Activated CD8-positive, alpha-beta memory T cell treated with anti-CD3 and anti-CD28 coated beads, Interleukin-2, amount 10 ng/mL, durations not matched to agents 7 days and 5 days (primary cell): ENCODE measurements around the gene TAB3. TPM values are rescaled to one million over a fixed set of nuclear protein-coding genes. Genes with fewer than 3 reads are reported as not detected.

Experiments
- ATAC-seq: fragments of 150-1000 bp; cut with Tn5 transposase; one replicate; pipeline ENCODE4 v1.10.0; 2021; ENCODE audit warnings: moderate library complexity
- CTCF ChIA-PET: fragments of 350-600 bp; sonication (Branson Sonifier 250); formaldehyde crosslinking; loops from one replicate; lab custom pipeline; 2021; ENCODE audit warnings: antibody characterized with exemption; lab: Charles Lee
- DNase-seq: peaks from one replicate; pipeline ENCODE4 v3.0.0-alpha.2; 2020
- H3K27ac Mint-ChIP-seq: one replicate; pipeline ENCODE4 v1.8.0; 2021; ENCODE audit warnings: mild to moderate bottlenecking, mixed read lengths
- H3K27me3 Mint-ChIP-seq: one replicate; pipeline ENCODE4 v1.8.0; 2021; ENCODE audit warnings: mixed read lengths
- H3K36me3 Mint-ChIP-seq: one replicate; pipeline ENCODE4 v1.8.0; 2021; ENCODE audit warnings: mild to moderate bottlenecking, mixed read lengths
- H3K4me1 Mint-ChIP-seq: one replicate; pipeline ENCODE4 v1.8.0; 2021; ENCODE audit warnings: mixed read lengths
- H3K4me3 Mint-ChIP-seq: one replicate; pipeline ENCODE4 v1.8.0; 2021; ENCODE audit warnings: mild to moderate bottlenecking, moderate library complexity, mixed read lengths
- H3K9me3 Mint-ChIP-seq: one replicate; pipeline ENCODE4 v1.8.0; 2022; ENCODE audit warnings: low read depth, mixed read lengths
- total RNA-seq, 2 experiments: library from RNA; stranded (reverse); gene quantifications; one replicate each; pipeline ENCODE4 v1.2.3, GENCODE V29; 2021

TAB3 gene
- total RNA-seq, 2 experiments from 2014 or later: 16.1 to 21.7 TPM

DNA sequence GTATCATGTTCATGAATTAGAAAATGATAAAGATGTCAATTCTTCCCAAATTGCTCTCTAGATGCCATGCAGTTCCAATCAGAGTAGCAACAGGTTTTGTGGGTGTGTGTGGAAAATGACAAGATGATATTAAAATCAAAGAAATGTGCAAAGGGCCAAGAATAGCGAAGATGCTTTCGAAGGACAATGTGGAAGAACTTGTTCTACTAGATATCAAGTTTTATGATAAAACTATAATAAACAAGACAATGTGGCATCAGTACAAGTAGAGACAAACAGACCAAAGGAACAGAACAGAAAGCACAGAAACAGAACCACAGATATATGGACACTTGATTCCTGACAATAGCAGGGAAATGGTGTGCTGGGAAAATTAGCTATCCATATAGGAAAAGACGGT lies 9.0 kb downstream of the TAB3 start:
- peaks cover 12% of the 10 kb centered on the region for H3K36me3 Mint-ChIP-seq
- DNase-seq: no peak
- CTCF ChIA-PET: no interaction called here

DNA sequence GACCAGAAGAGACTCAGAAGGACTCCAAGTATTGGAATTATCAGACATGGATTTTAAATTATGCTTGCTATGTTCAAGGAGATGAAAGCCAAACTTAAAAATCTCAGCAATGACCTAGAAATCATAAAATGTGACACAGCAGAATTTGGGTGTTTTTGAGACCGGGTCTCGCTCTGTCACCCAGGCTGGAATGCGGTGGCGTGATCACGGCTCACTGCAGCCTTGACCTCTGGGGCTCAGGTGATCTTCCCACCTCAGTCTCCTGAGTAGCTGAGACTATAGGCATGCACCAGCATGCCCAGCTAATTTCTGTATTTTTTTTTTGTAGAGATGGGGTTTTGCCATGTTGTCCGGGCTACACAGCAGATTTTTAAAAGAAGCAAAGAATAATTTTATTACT lies 12.7 kb downstream of the TAB3 start:
- CTCF ChIA-PET: no interaction called here
- Mint-ChIP-seq H3K4me3 (no peak overlapping the region), H3K27me3 (no peaks in the 10 kb centered on the region), H3K9me3 (no peaks in the 10 kb centered on the region), H3K36me3 (peaks cover 9% of the 10 kb centered on the region), H3K4me1 (peaks cover 11% of the 10 kb centered on the region), H3K27ac (no peak overlapping the region)
- no peak for ATAC-seq
- no peak for DNase-seq

More for the DNA sequence above, 9.0 kb downstream of the TAB3 start:
- H3K4me3 Mint-ChIP-seq: no peak overlapping the region
- peaks cover 31% of the 10 kb centered on the region for H3K4me1 Mint-ChIP-seq
- no peaks in the 10 kb centered on the region for H3K27me3 Mint-ChIP-seq
- no peaks in the 10 kb centered on the region for H3K9me3 Mint-ChIP-seq
- H3K27ac Mint-ChIP-seq: no peak overlapping the region
- no peak for ATAC-seq

DNA sequence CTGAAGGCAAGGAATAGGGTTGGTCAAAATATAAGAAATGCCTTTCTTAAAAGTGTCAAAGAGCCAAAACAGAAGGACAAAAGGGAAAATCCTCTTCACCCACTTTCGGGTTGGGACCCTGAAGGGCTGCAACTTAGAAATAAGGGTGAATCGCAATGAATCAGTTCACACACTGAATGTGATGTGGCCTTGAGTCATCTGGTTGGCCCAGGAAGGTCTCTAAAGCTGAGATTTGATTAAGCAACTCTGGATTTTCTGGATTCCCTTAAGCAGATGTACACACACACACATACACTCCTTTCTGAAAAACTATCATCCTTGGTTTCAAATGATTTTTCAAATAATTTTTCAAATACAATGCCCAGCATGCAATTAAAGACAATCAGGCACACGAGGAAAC lies 13.1 kb downstream of the TAB3 start:
- CTCF ChIA-PET: no interaction called here
- ATAC-seq: no peak
- Mint-ChIP-seq H3K4me1 (peaks cover 10% of the 10 kb centered on the region), H3K4me3 (no peak overlapping the region), H3K36me3 (peaks cover 9% of the 10 kb centered on the region), H3K9me3 (no peaks in the 10 kb centered on the region), H3K27me3 (no peaks in the 10 kb centered on the region), H3K27ac (no peak overlapping the region)
- no peak for DNase-seq

DNA sequence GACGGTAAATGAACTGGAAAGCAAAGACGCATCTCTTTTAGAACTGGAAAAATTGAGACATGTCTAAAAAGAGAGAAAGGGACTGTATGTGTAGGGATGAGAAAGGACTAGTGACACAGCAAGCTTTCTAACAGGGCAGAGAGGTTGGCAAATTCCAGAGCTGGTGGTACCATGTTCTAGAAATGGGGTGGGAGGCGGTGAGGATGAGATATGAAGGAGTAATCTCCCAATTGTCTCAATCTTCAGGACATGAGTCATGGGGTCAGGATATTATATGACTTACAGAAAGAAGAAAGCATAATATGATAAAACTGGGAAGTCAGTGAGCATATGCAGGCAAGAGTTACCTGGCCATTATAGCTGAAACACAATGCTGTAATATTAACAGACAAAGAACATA lies 14.2 kb downstream of the TAB3 start:
- no peaks in the 10 kb centered on the region for H3K9me3 Mint-ChIP-seq
- H3K4me3 Mint-ChIP-seq: no peak overlapping the region
- CTCF ChIA-PET: no interaction called here
- no peak overlapping the region for H3K27ac Mint-ChIP-seq
- H3K27me3 Mint-ChIP-seq: no peaks in the 10 kb centered on the region
- no peak for DNase-seq
- H3K36me3 Mint-ChIP-seq: peaks cover 9% of the 10 kb centered on the region
- H3K4me1 Mint-ChIP-seq: peaks cover 4% of the 10 kb centered on the region
- ATAC-seq: no peak

DNA sequence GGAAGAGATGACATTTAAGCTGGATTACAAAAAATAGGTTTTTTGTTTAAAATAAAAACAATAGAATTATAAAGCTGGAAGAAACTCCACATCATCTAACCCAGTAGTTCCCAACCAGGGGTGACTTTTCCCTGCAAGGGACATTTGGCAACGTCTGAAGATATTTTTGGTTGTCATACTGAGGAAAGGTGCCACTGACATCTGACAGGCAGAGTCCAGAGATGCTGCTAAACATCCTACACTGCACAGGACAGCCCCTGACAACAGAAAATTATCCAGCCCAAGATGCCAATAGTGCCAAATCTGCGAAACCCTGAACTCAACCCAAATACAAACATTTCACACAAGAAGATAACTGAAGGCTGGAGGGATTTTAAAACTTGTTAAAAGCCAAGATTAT lies 18.5 kb downstream of the TAB3 start:
- Mint-ChIP-seq H3K27me3 (no peaks in the 10 kb centered on the region), H3K4me3 (no peak overlapping the region), H3K4me1 (no peaks in the 10 kb centered on the region), H3K9me3 (no peaks in the 10 kb centered on the region), H3K27ac (no peak overlapping the region), H3K36me3 (peaks cover 6% of the 10 kb centered on the region)
- DNase-seq (no peak), ATAC-seq (no peak)
- CTCF ChIA-PET: no interaction called here

DNA sequence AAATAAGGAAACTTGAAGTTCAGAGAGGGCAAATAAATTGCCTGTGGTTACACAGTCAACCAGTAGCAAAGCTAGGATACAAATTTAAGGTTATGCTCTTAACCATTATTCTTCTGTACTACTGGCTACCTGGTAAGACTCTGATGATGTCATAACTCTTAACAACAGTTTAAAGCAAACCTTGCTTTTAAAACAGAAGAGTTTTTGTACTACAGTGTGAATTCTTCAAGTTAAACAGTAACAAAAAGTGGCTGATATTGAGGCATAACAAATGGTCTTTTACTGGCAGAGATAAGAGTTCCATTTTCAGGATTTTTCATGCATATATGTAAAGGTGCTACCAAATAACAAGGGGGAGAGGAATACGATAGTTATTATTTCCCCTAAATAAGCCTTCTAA lies 23.4 kb downstream of the TAB3 start:
- Mint-ChIP-seq H3K36me3 (peaks cover 8% of the 10 kb centered on the region), H3K27me3 (no peaks in the 10 kb centered on the region), H3K4me3 (no peak overlapping the region), H3K27ac (no peak overlapping the region), H3K9me3 (no peaks in the 10 kb centered on the region), H3K4me1 (peaks cover 5% of the 10 kb centered on the region)
- no peak for ATAC-seq
- CTCF ChIA-PET: interaction anchor here (0.7 kb wide), 1 partner anchor 18 kb away, joined by 3 read pairs; no protein-coding TSS in a partner anchor
- DNase-seq: no peak

DNA sequence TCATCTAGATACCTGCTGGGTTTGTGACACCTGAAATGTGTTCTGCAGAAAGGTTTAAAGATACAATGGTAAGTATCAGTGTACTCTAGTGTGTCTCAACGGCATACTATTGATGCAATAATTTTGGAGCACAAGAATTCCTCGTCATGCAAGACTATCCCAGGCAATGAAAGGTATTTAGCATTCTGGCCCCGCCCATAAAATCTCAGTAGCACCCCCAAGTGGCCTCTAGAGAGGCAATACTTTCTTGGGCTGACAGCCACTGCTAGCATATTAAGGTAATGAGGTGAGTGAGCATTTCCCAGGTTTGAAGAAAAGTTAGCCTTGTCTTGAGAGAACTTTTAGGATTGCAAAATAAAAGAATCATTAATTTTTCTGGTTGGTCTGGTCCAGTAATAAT lies 24.0 kb downstream of the TAB3 start:
- ATAC-seq (no peak), DNase-seq (no peak)
- peaks cover 5% of the 10 kb centered on the region for H3K4me1 Mint-ChIP-seq
- H3K9me3 Mint-ChIP-seq: no peaks in the 10 kb centered on the region
- CTCF ChIA-PET: interaction anchor here (0.9 to 1.9 kb wide), 3 partner anchors 45 to 133 kb away, joined by 3 to 8 read pairs (median 3); no protein-coding TSS in a partner anchor
- no peaks in the 10 kb centered on the region for H3K27me3 Mint-ChIP-seq
- peaks cover 10% of the 10 kb centered on the region for H3K36me3 Mint-ChIP-seq
- no peak overlapping the region for H3K27ac Mint-ChIP-seq
- H3K4me3 Mint-ChIP-seq: no peak overlapping the region

DNA sequence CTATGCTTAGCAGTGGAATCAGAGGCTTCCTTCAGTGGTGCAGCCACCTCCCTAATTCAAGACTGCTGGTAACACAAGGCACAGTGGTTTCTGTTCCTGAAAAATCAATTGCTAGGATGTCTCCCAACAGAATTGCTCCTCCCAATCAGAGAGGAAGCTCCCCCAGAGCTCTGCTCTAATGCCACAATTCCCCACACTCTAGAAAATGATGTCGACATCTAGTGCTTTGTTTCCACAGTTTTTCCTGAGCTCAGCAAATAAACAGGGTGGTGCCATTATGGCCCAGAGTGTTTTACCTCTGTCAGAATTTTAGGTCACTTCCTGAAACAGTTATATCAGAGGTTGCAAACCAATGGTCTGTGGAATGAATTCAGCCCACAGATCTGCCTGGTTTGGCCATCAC lies 24.7 kb downstream of the TAB3 start:
- CTCF ChIA-PET: interaction anchor here (0.9 to 1.9 kb wide), 3 partner anchors 46 to 133 kb away, joined by 3 to 8 read pairs (median 3); no protein-coding TSS in a partner anchor
- no peak for ATAC-seq
- no peak for DNase-seq
- Mint-ChIP-seq H3K4me3 (no peak overlapping the region), H3K27ac (no peak overlapping the region), H3K4me1 (peaks cover 5% of the 10 kb centered on the region), H3K36me3 (peaks cover 12% of the 10 kb centered on the region), H3K27me3 (no peaks in the 10 kb centered on the region), H3K9me3 (no peaks in the 10 kb centered on the region)

DNA sequence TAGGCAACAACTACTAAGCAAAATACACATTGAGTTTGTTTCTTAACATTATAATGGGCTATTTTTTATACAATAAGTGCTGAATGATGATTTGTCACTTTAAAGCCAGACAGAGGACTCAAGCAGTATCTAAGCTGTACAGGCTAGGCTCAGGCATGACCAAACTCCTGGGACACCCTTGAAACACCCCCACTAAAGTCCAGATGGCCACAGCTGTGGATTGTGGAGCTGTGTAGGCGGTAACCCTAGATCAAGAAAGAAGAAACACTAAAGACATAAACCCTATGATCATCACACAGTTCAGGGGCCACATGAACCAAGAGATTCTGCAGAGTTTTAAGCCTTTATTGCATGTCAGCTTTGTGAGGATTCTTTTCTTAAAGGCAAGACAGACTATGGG lies 25.1 kb downstream of the TAB3 start:
- CTCF ChIA-PET: interaction anchor here (1.0 to 1.9 kb wide), 2 partner anchors 46 to 128 kb away, joined by 3 to 8 read pairs; no protein-coding TSS in a partner anchor
- ATAC-seq (no peak), DNase-seq (no peak)
- Mint-ChIP-seq H3K4me1 (peaks cover 5% of the 10 kb centered on the region), H3K9me3 (no peaks in the 10 kb centered on the region), H3K4me3 (no peak overlapping the region), H3K27ac (no peak overlapping the region), H3K36me3 (peaks cover 15% of the 10 kb centered on the region), H3K27me3 (no peaks in the 10 kb centered on the region)

DNA sequence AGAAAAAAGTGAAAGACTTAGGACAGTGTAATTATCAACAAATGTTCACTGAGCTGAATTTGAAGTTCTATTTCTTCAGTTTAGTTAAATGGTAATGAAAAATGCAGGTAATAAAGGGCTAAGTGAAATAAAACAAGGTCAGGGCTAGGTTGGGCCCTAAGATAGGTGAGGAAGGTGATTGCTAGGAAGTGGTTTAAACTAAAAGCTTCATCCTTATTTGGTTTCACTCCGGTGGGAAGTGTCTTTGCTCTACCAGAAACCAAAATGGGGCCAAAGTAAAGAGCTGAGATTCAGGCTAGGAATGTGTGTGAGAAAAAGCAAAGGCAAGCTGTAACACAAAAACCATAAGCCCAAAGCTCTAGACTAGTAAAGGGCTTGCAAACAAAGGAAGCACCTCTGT lies 31.0 kb downstream of the TAB3 start:
- DNase-seq (no peak), ATAC-seq (no peak)
- Mint-ChIP-seq H3K9me3 (no peaks in the 10 kb centered on the region), H3K4me3 (no peak overlapping the region), H3K27me3 (no peaks in the 10 kb centered on the region), H3K4me1 (no peaks in the 10 kb centered on the region), H3K27ac (no peak overlapping the region), H3K36me3 (peaks cover 31% of the 10 kb centered on the region)
- CTCF ChIA-PET: no interaction called here

DNA sequence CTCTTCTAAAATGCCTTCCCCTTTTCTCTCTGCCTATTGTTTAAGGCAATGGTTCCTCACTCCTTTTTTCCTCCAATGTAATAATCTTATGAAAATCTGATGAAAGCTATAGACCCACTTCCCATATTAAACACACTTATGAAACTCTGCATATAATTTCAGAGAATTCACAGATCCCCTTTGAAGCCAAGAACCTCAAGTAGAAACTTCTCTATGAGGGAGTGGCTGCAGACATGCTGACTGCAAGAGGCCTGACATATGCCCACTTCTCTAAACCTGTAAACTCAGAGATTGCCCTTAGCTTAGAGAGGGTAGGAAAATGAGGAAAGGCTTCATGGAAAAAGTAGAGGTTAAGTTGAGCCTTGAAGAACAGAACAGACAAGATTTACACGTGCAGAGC lies 37.6 kb downstream of the TAB3 start:
- DNase-seq (no peak), ATAC-seq (no peak)
- Mint-ChIP-seq H3K4me3 (no peak overlapping the region), H3K36me3 (peaks cover 31% of the 10 kb centered on the region), H3K27me3 (no peaks in the 10 kb centered on the region), H3K9me3 (no peaks in the 10 kb centered on the region), H3K4me1 (peaks cover 2% of the 10 kb centered on the region), H3K27ac (no peak overlapping the region)
- CTCF ChIA-PET: no interaction called here

DNA sequence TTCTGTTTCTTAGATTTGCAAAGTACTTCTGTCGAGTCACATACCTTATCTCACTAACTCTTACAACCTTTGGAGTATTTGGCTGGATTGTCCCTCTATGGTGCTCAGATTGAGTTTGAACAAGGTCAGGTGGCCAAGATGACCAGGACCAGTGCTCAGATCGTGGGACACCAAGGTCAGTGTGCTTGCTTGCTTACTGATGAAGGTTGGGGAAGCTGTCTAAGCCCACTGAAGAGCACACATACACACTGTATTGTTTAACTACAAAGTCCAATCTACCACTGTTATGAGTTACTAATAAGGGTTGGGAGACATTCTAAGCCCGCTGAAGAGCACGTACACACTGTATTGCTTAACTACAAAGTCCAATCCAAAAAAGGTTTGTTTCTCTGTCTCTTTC lies 53.7 kb downstream of the TAB3 start:
- H3K27me3 Mint-ChIP-seq: no peaks in the 10 kb centered on the region
- H3K36me3 Mint-ChIP-seq: peaks cover 42% of the 10 kb centered on the region
- H3K4me3 Mint-ChIP-seq: no peak overlapping the region
- CTCF ChIA-PET: no interaction called here
- H3K27ac Mint-ChIP-seq: no peak overlapping the region
- peaks cover 18% of the 10 kb centered on the region for H3K4me1 Mint-ChIP-seq
- DNase-seq: no peak
- no peak for ATAC-seq
- H3K9me3 Mint-ChIP-seq: no peaks in the 10 kb centered on the region

DNA sequence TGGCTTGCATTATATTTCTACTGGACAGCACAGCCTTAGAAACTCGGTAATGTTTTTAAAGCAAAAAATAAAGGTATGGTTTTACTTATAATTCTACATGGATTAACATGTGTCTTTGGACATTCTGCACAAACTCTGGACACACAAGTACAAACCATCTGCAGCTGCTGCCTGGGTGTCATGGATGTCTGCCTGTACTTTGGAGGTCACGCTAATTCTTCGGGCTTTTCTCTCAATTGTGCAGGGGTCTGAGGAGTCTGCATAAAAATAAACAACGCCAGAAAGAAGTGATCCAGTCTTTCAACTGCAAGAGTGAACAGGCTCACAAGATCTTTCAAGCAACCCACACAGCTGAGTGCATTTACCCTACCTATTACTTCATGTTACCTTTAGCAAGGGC lies 55.2 kb downstream of the TAB3 start:
- Mint-ChIP-seq H3K4me3 (no peak overlapping the region), H3K27ac (no peak overlapping the region), H3K4me1 (peaks cover 21% of the 10 kb centered on the region), H3K36me3 (peaks cover 36% of the 10 kb centered on the region), H3K27me3 (no peaks in the 10 kb centered on the region), H3K9me3 (no peaks in the 10 kb centered on the region)
- CTCF ChIA-PET: no interaction called here
- no peak for ATAC-seq
- DNase-seq: no peak

DNA sequence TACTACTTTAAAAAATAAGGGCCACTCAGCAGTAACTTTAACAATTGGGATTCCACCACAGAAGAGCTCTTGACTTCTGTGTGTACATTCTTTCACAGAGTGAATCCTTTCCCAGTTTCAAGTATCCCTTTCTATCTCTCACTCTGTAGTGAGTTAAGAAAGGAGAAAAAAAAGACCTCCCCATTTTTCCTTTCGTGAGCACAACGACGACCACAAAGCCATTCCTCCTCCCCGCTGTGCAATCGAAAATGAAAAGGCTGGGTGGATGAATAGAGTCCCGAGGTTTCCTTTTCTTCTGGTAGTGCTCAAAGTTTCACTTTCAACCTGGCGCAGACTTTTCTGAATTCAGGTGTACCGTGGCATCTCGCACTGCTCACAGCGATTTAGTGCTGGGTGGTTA lies 58.0 kb downstream of the TAB3 start:
- ATAC-seq (peak; percentile 88), DNase-seq (peak; percentile 46)
- H3K27me3 Mint-ChIP-seq: no peaks in the 10 kb centered on the region
- CTCF ChIA-PET: no interaction called here
- peaks cover 18% of the 10 kb centered on the region for H3K36me3 Mint-ChIP-seq
- peak overlapping the region; percentile 70 for H3K4me3 Mint-ChIP-seq
- no peaks in the 10 kb centered on the region for H3K9me3 Mint-ChIP-seq
- H3K4me1 Mint-ChIP-seq: peaks cover 21% of the 10 kb centered on the region
- H3K27ac Mint-ChIP-seq: peak overlapping the region; percentile 82
